Middle frontal gyrus (tissue), 1 donor: ENCODE data around the gene RNF217.

ENCODE experiments used
- DNase-seq: peaks from one replicate; pipeline ENCODE4 v3.0.0-alpha.2; 2015; ENCODE audit warnings: low spot score; ENCODE audit errors: extremely low spot score

The RNF217 gene

DNA sequence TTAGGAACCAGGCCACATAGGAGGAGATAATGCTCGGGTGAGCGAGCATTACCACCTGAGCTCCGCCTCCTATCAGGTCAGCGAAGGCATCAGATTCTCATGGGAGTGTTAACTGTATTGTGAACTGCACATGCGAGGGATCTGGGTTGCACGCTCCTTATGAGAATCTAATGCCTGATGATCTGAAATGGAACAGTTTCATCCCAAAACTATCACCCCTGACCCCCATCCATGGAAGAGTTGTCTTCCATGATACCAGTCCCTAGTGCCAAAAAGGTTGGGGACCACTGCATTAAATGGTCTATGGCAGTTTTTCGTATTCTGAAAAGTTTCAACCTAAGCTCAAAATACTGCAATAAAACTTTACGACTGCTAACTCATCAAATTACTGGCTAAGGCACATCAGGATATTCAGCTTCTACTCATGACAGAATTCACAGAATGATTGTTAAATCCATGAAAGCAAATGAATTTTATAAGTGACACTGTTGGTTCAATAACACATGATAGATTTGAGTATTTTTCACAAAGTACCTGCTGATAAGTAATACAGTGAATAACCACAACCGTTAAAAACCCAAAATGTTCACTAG is 25.9 kb downstream of the RNF217 start:
- no peak for DNase-seq

GRCh38 chr6:124989136-124989983 is 27.1 kb downstream of the RNF217 start:
- DNase-seq: no peak

GRCh38 chr6:124990988-124991387 is 28.8 kb downstream of the RNF217 start:
- DNase-seq: no peak

DNA sequence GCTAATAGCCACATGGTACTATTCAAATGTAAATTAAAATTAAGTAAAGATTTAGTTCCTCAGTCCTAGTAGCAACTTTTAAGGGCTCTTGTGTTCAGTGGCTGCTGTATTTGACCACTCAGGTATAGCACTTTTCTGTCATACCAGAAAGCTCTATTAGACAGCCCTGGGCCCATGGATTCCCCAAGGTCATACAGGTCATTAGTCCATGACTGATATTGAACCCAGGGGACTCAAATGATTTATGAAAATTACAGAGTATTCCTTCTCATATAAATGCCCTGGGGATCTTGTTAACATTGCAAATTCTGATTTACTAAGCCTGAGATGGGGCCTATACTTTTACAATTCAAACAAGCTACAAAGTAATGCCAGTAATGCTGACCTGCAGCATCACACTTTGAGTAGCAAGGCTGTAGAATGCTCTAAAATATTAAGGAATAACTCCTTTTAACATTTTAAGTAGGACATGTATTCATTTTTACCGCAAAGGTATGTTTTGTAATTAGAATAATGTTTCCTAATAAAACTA is 29.6 kb downstream of the RNF217 start:
- no peak for DNase-seq

GRCh38 chr6:124993327-124993726 is 31.1 kb downstream of the RNF217 start:
- DNase-seq: no peak

- DNase-seq: no peak
Measured at GRCh38 chr6:124994648-124995047, 32.4 kb downstream of the RNF217 start.

DNA sequence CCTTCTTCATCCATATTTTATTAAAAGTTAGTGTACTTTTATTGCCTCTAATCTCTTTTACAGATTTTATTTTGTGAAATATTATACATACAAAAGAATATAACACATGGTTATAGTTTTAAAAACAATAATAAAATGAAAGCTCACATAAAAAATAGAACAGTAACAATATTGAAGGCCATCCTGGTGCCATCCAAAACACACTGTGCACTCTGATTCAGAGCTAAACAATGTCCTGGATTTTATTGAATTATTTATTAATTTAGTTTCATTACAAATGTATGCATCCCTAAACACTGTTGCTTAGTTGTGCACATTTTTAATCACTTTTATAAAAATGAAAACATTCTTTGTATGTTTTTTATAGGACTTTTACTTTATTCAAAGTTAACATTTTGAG is 32.9 kb downstream of the RNF217 start:
- no peak for DNase-seq

DNA sequence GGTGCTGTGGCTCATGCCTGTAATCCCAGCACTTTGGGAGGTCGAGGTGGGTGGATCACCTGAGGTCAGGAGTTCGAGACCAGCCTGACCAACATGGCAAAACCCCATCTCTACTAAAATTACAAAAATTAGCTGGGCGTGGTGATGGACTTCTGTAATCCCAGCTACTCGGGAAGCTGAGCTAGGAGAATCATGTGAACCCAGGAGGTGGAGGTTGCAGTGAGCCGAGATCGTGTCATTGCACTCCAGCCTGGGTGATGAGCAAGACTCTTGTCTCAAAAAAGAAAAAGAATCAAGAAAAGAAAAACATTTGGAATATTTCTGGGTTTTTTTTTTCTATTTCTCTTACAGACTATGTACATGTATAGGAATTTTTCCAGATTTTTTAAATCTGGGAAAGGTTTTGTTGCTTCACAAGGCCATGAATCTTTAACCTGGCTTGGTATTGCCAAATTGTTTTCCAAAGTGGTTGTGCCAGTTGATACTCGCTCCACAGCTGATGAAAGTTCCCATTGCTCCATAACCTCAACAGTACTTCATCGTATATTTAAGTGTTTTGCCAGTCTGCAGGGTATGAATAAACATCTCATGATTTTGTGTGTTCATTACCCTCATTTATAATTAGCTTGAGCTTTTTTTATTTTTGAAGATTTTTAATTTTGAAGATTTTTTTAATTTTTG is 33.5 kb downstream of the RNF217 start:
- no peak for DNase-seq

GRCh38 chr6:124996411-124996810 is 34.2 kb downstream of the RNF217 start:
- DNase-seq: no peak

- no peak for DNase-seq
Measured at GRCh38 chr6:124997196-124997875, 35.1 kb downstream of the RNF217 start.

- no peak for DNase-seq
Measured at GRCh38 chr6:124999105-124999764, 37.0 kb downstream of the RNF217 start.

DNA sequence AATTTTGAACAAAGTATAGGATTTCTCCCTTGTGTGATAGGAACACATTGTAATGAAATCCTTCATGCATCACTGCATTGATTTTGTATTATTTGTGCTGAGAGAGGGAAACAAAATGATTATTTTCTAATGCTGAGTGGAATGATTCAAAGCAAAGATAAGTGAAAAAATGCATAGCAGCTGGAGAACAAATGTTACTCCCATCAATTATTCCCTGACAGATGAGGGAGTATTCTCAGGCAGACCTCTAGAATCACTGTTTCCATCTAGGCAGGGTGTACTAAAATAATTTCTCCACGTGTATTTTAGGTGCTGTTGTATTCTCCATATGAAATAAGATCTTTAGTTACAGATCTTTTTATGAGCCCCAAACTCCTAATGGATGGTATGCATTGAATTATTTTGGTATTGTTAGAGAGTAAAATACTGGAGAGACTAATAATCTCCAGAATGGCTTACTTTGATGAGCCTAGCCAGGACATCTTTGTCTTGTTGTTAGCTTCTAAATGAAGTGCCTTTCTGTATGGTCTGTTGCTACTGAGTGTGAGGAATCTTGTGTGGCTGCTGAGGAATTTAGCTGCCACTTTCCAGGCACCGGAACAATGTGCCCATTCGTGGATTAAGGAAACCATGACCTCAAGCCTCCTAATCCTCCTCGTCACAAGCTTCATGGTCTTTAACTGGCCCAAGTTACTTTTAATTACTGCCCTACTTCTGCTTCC is 39.6 kb downstream of the RNF217 start:
- no peak for DNase-seq

- no peak for DNase-seq
Measured at GRCh38 chr6:125002406-125002741, 40.1 kb downstream of the RNF217 start.

GRCh38 chr6:125003070-125003469 is 40.8 kb downstream of the RNF217 start:
- no peak for DNase-seq

DNA sequence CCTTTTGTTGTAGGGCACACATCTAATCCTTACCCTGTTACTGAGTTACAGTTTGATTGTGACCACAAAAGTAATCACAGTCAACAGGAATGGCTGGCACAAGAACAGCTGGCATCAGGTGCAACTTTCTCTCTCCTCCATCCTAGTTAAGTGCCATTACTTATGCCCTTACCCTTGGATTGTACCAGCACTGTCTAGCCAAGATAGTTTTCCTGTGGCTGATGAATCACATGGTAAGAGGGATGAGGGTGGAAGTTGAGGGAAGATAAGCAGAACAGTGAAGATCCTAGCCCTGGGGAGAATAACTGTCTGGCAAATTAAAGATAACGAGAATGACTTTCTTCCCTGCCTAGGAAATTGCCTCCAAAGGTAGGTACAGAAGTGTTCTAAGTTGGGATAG is 42.0 kb downstream of the RNF217 start:
- DNase-seq: no peak

DNA sequence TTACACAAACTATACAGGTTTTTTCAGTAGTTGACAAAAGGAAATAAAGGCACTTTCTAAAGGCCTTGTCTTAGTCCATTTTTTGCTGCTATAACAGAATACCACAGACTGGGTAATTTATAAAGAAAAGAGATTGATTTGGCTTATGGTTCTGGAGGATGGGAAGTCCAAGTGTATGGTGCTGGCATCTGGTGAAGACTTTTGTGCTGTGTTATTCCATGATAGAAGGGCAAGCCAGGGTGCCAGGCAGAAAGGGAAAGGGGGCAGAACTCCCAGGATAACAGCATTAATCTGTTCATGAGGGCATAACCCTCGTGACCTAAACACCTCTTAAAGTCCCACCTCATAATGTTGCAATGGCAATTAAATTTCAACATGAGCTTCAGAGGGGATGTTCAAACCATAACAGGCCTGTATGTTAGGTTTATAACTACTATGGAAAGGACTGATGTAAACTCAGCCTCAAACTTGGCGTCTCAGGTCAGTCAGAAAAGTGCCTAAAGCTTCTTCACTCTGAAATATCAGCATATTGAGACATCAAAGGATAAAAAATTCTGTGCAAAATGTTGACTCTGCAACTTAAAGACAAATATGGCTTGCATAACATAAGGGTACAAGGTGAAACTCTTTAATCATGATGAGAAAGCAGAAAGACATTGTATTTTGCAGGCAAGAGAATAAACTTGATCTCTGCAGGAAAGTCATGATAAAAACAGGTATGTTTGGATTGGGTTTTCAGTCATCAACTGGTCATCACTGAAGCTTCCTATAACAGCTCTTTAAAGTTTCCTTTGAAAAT is 42.8 kb downstream of the RNF217 start:
- no peak for DNase-seq

- DNase-seq: no peak
Measured at GRCh38 chr6:125008261-125008703, 46.0 kb downstream of the RNF217 start.

DNA sequence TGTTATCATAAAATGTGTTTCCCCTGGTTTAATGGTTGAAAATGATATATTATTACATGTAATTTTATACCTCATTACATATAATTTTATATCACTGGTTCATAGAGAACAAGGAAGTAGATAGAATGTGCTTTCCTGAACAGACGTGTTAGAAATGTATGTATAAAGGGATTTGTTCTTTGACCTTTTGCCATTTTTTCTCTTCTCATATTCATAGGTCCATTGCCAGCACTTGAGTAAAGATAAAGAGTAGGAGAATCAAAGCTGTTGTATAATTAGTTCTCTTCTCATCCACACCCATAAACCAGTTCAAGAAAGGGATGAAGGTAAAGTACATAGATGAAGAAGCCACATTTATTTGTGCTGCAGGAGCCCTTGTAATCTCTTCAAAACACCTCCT is 46.7 kb downstream of the RNF217 start:
- DNase-seq: no peak

- no peak for DNase-seq
Measured at GRCh38 chr6:125009578-125009977, 47.3 kb downstream of the RNF217 start.
